ENCODE measurements around the gene ITPR3. TPM values are rescaled to one million over a fixed set of nuclear protein-coding genes. Genes with fewer than 3 reads are reported as not detected.
"Not testable (repeated sequence)": the region's sequence is repeated elsewhere in the genome, so short reads cannot be mapped to it uniquely, and the experiment has no call there.

Gene ITPR3
- total RNA-seq, 2 experiments from 2014 or later, result 56.6 to 83.5 TPM

DNA sequence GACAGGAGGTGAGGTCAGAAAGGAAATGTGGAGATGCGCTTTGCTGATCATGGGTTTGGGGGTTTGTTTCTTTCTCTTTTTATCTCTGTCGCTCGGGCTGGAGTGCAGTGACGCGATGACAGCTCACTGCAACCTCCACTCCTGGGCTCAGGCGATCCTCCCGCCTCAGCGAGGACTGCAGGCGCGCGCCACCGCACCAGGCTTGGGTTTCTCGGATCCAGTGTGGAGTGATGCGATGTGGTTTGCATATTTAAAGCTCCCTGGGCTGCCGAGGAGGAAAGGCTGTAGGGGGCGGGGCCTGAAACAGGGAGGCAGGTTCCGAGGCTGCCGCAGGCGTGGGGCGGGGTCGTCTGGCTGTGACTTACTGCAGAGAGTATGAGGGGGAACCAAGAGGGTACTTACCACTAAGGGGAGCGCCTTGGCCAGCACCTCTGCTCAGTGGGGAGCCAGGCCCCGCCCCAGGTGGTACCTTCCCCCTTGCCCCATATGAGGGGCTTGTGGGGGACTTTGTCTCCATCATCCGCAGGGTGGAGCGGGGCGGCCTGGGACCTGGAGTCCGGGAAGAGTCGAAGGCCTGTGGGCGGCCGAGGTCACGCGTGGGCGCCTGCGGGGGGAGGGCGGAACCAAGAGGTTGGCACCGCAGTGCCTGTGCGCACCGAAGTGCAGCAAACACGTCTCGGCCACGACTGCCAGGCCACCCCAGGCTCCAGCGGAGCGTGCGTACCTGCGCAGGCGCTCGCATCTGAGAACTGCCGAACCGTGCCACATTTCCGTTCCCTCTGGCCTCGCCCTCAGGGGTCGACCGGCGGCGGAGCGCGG lies 28.3 kb upstream of the ITPR3 start:
- H2AFZ ChIP-seq (ENCODE audit: low read length), result peak overlapping the region; percentile 79
- no TSS peak for BruUV-seq (replicated peaks)
- H3K9me2 ChIP-seq (ENCODE audit: insufficient read depth, low read length), result no peaks in the 10 kb centered on the region
- peak; percentile 89 for DNase-seq (ENCODE audit: low spot score)
- no peaks in the 10 kb centered on the region for H4K20me1 ChIP-seq (ENCODE audit: insufficient read depth, low read length)
- peak overlapping the region; percentile 58 for H3K4me3 ChIP-seq (ENCODE audit: low read depth, low read length, poor library complexity, severe bottlenecking)
- ChIA-PET CTCF (ENCODE audit: unreplicated experiment) (interaction anchor here (3.0 kb wide), 1 partner anchor 15 kb away, joined by 16 read pairs; no protein-coding TSS in a partner anchor), POLR2A (interaction anchor here (1.5 to 1.9 kb wide), 3 partner anchors 13 to 28 kb away, joined by 4 to 12 read pairs (median 5); partner anchors contain the start of genes BAK1 and ITPR3)
- H3K4me1 ChIP-seq (ENCODE audit: insufficient read depth, low read length, poor library complexity, severe bottlenecking), result peaks cover 69% of the 10 kb centered on the region
- no peaks in the 10 kb centered on the region for H3K79me2 ChIP-seq (ENCODE audit: insufficient read depth, low read depth, low read length)
- H3K27ac ChIP-seq (ENCODE audit: low read depth, low read length, poor library complexity, severe bottlenecking), result peak overlapping the region; percentile 81
- no peaks in the 10 kb centered on the region for H3K9me3 ChIP-seq (ENCODE audit: low read length)
- H3K36me3 ChIP-seq (ENCODE audit: insufficient read depth, low read length), result no peaks in the 10 kb centered on the region
- intact Hi-C loops (cut with micrococcal nuclease; ENCODE audit: unreplicated experiment), result loop anchor here (2.0 kb wide), 1 partner anchor 28 kb away; the partner anchor contains the start of gene ITPR3
- TF ChIP-seq EZH2phosphoT487 (IDR thresholded peaks at IDR 0.05; ENCODE audit: borderline replicate concordance, low read depth, low read length), result no peak
- peak overlapping the region; percentile 86 for H3K4me2 ChIP-seq (ENCODE audit: low read length)

DNA sequence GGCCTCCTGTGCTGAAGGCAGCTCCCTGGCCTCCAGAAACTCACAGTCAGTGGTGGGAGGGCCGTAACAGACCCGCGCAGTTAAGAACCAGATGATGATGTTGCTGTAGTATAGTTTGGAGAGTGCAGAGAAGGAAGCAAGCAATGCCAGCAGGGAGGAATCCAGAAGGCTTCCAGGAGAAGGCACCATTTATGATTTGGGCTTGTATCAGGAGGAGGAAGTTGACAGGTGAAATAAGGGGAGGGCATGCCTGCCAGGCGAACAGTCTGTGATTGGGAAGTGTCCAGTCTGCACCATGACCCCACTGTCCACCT lies 27.8 kb upstream of the ITPR3 start:
- peak overlapping the region; percentile 86 for H3K4me2 ChIP-seq (ENCODE audit: low read length)
- intact Hi-C loops (cut with micrococcal nuclease; ENCODE audit: unreplicated experiment), result loop anchor here (2.0 kb wide), 1 partner anchor 27 kb away; the partner anchor contains the start of gene ITPR3
- no peak for TF ChIP-seq EZH2phosphoT487 (IDR thresholded peaks at IDR 0.05; ENCODE audit: borderline replicate concordance, low read depth, low read length)
- TF ChIP-seq, protein P1, sequence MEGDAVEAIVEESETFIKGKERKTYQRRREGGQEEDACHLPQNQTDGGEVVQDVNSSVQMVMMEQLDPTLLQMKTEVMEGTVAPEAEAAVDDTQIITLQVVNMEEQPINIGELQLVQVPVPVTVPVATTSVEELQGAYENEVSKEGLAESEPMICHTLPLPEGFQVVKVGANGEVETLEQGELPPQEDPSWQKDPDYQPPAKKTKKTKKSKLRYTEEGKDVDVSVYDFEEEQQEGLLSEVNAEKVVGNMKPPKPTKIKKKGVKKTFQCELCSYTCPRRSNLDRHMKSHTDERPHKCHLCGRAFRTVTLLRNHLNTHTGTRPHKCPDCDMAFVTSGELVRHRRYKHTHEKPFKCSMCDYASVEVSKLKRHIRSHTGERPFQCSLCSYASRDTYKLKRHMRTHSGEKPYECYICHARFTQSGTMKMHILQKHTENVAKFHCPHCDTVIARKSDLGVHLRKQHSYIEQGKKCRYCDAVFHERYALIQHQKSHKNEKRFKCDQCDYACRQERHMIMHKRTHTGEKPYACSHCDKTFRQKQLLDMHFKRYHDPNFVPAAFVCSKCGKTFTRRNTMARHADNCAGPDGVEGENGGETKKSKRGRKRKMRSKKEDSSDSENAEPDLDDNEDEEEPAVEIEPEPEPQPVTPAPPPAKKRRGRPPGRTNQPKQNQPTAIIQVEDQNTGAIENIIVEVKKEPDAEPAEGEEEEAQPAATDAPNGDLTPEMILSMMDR (conservative IDR thresholded peaks at IDR 0.05; ENCODE audit: low read length), result no peak
- no peak for DNase-seq (ENCODE audit: low spot score)
- no peaks in the 10 kb centered on the region for H3K9me3 ChIP-seq (ENCODE audit: low read length)
- peaks cover 70% of the 10 kb centered on the region for H3K4me1 ChIP-seq (ENCODE audit: insufficient read depth, low read length, poor library complexity, severe bottlenecking)
- no TSS peak for BruUV-seq (replicated peaks)
- CTCF ChIA-PET (ENCODE audit: unreplicated experiment), result interaction anchor here (3.0 kb wide), 1 partner anchor 14 kb away, joined by 16 read pairs; no protein-coding TSS in a partner anchor
- no peaks in the 10 kb centered on the region for H3K36me3 ChIP-seq (ENCODE audit: insufficient read depth, low read length)
- no peaks in the 10 kb centered on the region for H3K79me2 ChIP-seq (ENCODE audit: insufficient read depth, low read depth, low read length)
- peak overlapping the region; percentile 58 for H3K4me3 ChIP-seq (ENCODE audit: low read depth, low read length, poor library complexity, severe bottlenecking)
- POLR2A ChIA-PET, result interaction anchor here (0.9 kb wide), 1 partner anchor 15 kb away, joined by 3 read pairs; no protein-coding TSS in a partner anchor
- H2AFZ ChIP-seq (ENCODE audit: low read length), result peak overlapping the region; percentile 79
- H4K20me1 ChIP-seq (ENCODE audit: insufficient read depth, low read length), result no peaks in the 10 kb centered on the region
- H3K27ac ChIP-seq (ENCODE audit: low read depth, low read length, poor library complexity, severe bottlenecking), result peak overlapping the region; percentile 81
- no peaks in the 10 kb centered on the region for H3K9me2 ChIP-seq (ENCODE audit: insufficient read depth, low read length)

DNA sequence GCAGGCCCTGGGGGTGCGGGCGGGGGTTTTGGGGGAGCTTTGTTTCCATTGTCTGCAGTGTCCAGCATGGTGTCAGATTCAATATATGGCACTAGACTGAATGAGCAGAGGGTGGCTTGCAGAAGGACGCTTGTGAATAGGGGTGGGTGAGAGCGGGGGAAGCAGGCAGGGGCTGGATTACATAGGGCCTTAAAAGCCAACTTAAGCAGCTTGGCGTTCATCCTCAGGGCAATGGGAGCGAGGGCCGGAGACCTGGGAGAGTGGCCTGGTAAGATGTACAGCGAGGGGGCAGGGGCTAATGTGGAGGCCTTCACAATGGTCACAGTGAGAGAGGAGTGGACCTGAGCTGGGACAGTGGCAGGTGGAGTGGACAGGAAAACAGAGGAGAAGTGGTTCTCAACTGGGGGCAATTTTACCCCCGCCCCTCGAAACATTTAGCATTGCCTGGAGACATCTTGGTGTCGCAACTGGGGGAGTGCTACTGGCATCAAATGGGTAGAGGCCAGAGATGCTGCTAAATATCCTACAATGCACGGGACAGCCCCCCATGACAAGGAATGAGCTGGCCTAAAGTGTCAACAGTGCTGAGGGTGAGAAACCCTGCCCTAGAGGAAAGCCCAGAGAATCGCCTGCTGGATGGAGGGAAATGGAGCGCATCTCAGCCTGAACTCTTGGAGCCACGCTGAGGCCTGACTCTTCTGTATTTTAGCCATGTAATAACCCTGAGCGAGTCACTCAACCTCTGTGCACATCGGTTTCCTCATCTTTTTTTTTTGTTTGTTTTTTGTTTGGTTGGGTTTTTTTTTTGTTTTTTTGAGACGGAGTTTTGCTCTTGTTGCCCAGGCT lies 25.9 kb upstream of the ITPR3 start:
- TF ChIP-seq, protein P1 (conservative IDR thresholded peaks at IDR 0.05; ENCODE audit: low read length), result no peak
- no peak for TF ChIP-seq EZH2phosphoT487 (IDR thresholded peaks at IDR 0.05; ENCODE audit: borderline replicate concordance, low read depth, low read length)
- Histone ChIP-seq H4K20me1 (ENCODE audit: insufficient read depth, low read length) (no peaks in the 10 kb centered on the region), H3K79me2 (ENCODE audit: insufficient read depth, low read depth, low read length) (no peaks in the 10 kb centered on the region), H3K9me3 (ENCODE audit: low read length) (no peaks in the 10 kb centered on the region), H3K9me2 (ENCODE audit: insufficient read depth, low read length) (no peaks in the 10 kb centered on the region), H3K4me2 (ENCODE audit: low read length) (no peak overlapping the region), H3K27ac (ENCODE audit: low read depth, low read length, poor library complexity, severe bottlenecking) (no peak overlapping the region), H2AFZ (ENCODE audit: low read length) (no peak overlapping the region), H3K4me3 (ENCODE audit: low read depth, low read length, poor library complexity, severe bottlenecking) (no peak overlapping the region), H3K4me1 (ENCODE audit: insufficient read depth, low read length, poor library complexity, severe bottlenecking) (peaks cover 75% of the 10 kb centered on the region), H3K36me3 (ENCODE audit: insufficient read depth, low read length) (no peaks in the 10 kb centered on the region)
- intact Hi-C loops (cut with micrococcal nuclease; ENCODE audit: unreplicated experiment), result no loop called here
- POLR2A ChIA-PET, result interaction anchor here (0.6 to 1.5 kb wide), 3 partner anchors 11 to 33 kb away, joined by 3 read pairs; no protein-coding TSS in a partner anchor
- no TSS peak for BruUV-seq (replicated peaks)
- CTCF ChIA-PET (ENCODE audit: unreplicated experiment), result no interaction called here
- no peak for DNase-seq (ENCODE audit: low spot score)

DNA sequence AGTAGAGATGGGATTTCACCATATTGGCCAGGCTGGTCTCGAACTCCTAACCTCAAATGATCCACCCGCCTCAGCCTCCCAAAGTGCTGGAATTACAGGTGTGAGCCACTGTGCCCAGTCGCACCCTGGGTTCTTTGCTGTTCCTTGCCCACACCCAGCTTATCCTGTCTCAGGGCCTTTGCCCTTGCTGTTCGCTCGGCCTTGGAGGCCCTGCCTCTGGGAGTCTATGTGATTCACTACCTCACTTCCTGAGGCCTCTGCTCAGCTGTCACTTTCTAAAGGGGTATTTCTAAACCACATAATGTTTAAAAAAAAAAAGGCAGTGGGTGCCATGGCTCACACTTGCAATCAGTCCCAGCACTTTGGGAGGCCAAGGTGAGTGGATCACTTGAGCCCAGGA lies 24.2 kb upstream of the ITPR3 start:
- H3K79me2 ChIP-seq (ENCODE audit: insufficient read depth, low read depth, low read length); H4K20me1 ChIP-seq (ENCODE audit: insufficient read depth, low read length); H3K9me2 ChIP-seq (ENCODE audit: insufficient read depth, low read length); H3K9me3 ChIP-seq (ENCODE audit: low read length); BruUV-seq (replicated peaks); CTCF ChIA-PET (ENCODE audit: unreplicated experiment); H3K36me3 ChIP-seq (ENCODE audit: insufficient read depth, low read length); H3K4me3 ChIP-seq (ENCODE audit: low read depth, low read length, poor library complexity, severe bottlenecking): not testable (repeated sequence)
- DNase-seq (ENCODE audit: low spot score), result peak; percentile 67
- peak overlapping the region; percentile 5; the same call in 1 of the 2 replicates for H3K4me2 ChIP-seq (ENCODE audit: low read length)
- POLR2A ChIA-PET, result interaction anchor here (0.7 kb wide), 1 partner anchor 31 kb away, joined by 7 read pairs; no protein-coding TSS in a partner anchor
- peaks cover 59% of the 10 kb centered on the region for H3K4me1 ChIP-seq (ENCODE audit: insufficient read depth, low read length, poor library complexity, severe bottlenecking)
- H2AFZ ChIP-seq (ENCODE audit: low read length), result 0 out of 2 replicates have a peak overlapping the region, but pooled peaks have one; percentile 8
- peak overlapping the region; percentile 52 for H3K27ac ChIP-seq (ENCODE audit: low read depth, low read length, poor library complexity, severe bottlenecking)
- intact Hi-C loops (cut with micrococcal nuclease; ENCODE audit: unreplicated experiment), result loop anchor here (1.0 kb wide), 1 partner anchor 24 kb away; the partner anchor contains the start of gene ITPR3
